Astrocyte (in vitro differentiated cells and primary cell): Measurements from ENCODE around the gene SLC25A48. TPM values are rescaled to one million over a fixed set of nuclear protein-coding genes. Genes with fewer than 3 reads are reported as not detected.

Experiments
- DNase-seq: peaks from one replicate; pipeline ENCODE4 v3.0.0-alpha.2; 2010; ENCODE audit warnings: low read depth
- FAIRE-seq: peaks from 2 replicates; lab custom pipeline; 2011; peaks lifted over from hg19 to GRCh38; lab: Jason Lieb, UNC
- H2AFZ ChIP-seq: 2 replicates; pipeline ENCODE4 v1.6.0; 2012; ENCODE audit warnings: low read depth, low read length, inconsistent platforms
- H3K27ac ChIP-seq: 2 replicates; pipeline ENCODE4 v1.5.1; 2011; ENCODE audit warnings: low read depth, low read length, inconsistent platforms
- H3K27me3 ChIP-seq: 2 replicates; pipeline ENCODE4 v1.6.0; 2011; ENCODE audit warnings: low read length, inconsistent platforms; ENCODE audit not compliant: insufficient read depth
- H3K36me3 ChIP-seq: 2 replicates; pipeline ENCODE4 v1.5.1; 2011; ENCODE audit warnings: low read length, inconsistent platforms; ENCODE audit not compliant: insufficient read depth
- H3K4me1 ChIP-seq: 2 replicates; pipeline ENCODE4 v1.5.1; 2011; ENCODE audit warnings: low read length, inconsistent platforms; ENCODE audit not compliant: insufficient read depth
- H3K4me2 ChIP-seq: 2 replicates; pipeline ENCODE4 v1.6.0; 2012; ENCODE audit warnings: low read length, inconsistent platforms
- H3K4me3 ChIP-seq: 2 replicates; pipeline ENCODE4 v1.5.1; 2011; ENCODE audit warnings: low read depth, mild to moderate bottlenecking, low read length, inconsistent platforms; ENCODE audit not compliant: insufficient read depth
- H3K79me2 ChIP-seq: 2 replicates; pipeline ENCODE4 v1.6.0; 2012; ENCODE audit warnings: mild to moderate bottlenecking, low read length, inconsistent platforms; ENCODE audit not compliant: insufficient read depth
- H3K9ac ChIP-seq: 2 replicates; pipeline ENCODE4 v1.6.0; 2012; ENCODE audit warnings: mild to moderate bottlenecking, low read length, inconsistent platforms
- H3K9me3 ChIP-seq: 2 replicates; pipeline ENCODE4 v1.5.1; 2012; ENCODE audit warnings: low read depth, mild to moderate bottlenecking, low read length, inconsistent platforms; ENCODE audit not compliant: insufficient read depth
- H4K20me1 ChIP-seq: 2 replicates; pipeline ENCODE4 v1.6.0; 2012; ENCODE audit warnings: low read length, inconsistent platforms; ENCODE audit not compliant: insufficient read depth
- H3K27ac Mint-ChIP-seq: one replicate; pipeline ENCODE4 v1.8.0; 2021; ENCODE audit warnings: mild to moderate bottlenecking, mixed read lengths; ENCODE audit not compliant: unreplicated experiment
- H3K27me3 Mint-ChIP-seq: one replicate; pipeline ENCODE4 v1.8.0; 2021; ENCODE audit warnings: low read depth, mixed read lengths; ENCODE audit not compliant: unreplicated experiment
- H3K36me3 Mint-ChIP-seq: one replicate; pipeline ENCODE4 v1.8.0; 2021; ENCODE audit warnings: low read depth, mixed read lengths; ENCODE audit not compliant: unreplicated experiment
- H3K4me1 Mint-ChIP-seq: one replicate; pipeline ENCODE4 v1.8.0; 2021; ENCODE audit warnings: low read depth, mixed read lengths; ENCODE audit not compliant: unreplicated experiment
- H3K4me3 Mint-ChIP-seq: one replicate; pipeline ENCODE4 v1.8.0; 2021; ENCODE audit warnings: mild to moderate bottlenecking, moderate library complexity, mixed read lengths; ENCODE audit not compliant: unreplicated experiment
- H3K9me3 Mint-ChIP-seq: one replicate; pipeline ENCODE4 v1.8.0; 2021; ENCODE audit warnings: mild to moderate bottlenecking, mixed read lengths; ENCODE audit not compliant: unreplicated experiment
- EZH2 ChIP-seq: IDR thresholded peaks from 2 replicates; pipeline ENCODE4 v1.6.1; 2012; ENCODE audit warnings: mild to moderate bottlenecking, low read length, inconsistent platforms; ENCODE audit not compliant: insufficient read depth
- total RNA-seq: library from RNA; stranded (reverse); gene quantifications from 2 replicates; pipeline ENCODE4 v1.2.1, GENCODE V29; 2021
- TF ChIP-seq, protein P1 (sequence below): IDR thresholded peaks from 2 replicates; pipeline ENCODE4 v1.5.1; 2011; ENCODE audit warnings: low read depth, mild to moderate bottlenecking, inconsistent platforms, low read length, moderate library complexity; ENCODE audit not compliant: insufficient read depth

Gene SLC25A48
- total RNA-seq, 1 donor from 2014 or later: not detected

DNA sequence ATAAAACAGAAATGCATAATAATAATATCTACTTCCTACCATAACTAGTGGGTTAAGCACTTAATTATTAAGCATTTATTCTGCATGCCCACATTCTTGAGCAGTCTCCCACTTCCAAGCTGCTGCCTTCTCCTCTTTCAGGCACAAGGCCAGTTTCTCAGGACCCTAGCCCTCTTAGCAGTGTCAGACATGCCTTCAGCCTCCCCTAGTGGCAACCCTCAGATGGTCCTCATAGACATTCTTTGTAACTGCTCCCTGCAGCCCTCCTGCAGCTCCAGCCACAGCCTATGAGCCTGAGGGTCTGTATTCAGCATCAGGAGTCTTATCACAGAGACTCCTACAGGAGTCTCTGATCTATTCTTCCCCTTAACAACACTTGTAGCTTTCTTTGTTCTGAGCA is 57.3 kb downstream of the SLC25A48 start:
- Histone ChIP-seq H3K9me3 (no peaks in the 10 kb centered on the region), H3K4me2 (no peak overlapping the region), H3K79me2 (no peaks in the 10 kb centered on the region), H3K27me3 (peaks cover 2% of the 10 kb centered on the region), H3K27ac (no peak overlapping the region), H3K4me1 (peaks cover 8% of the 10 kb centered on the region), H3K4me3 (no peak overlapping the region), H3K9ac (no peak overlapping the region), H2AFZ (no peak overlapping the region), H4K20me1 (no peaks in the 10 kb centered on the region), H3K36me3 (no peaks in the 10 kb centered on the region)
- H3K27me3 Mint-ChIP-seq: peaks cover 29% of the 10 kb centered on the region
- FAIRE-seq (no peak), DNase-seq (no peak)
- H3K4me1 Mint-ChIP-seq: peaks cover 21% of the 10 kb centered on the region
- H3K36me3 Mint-ChIP-seq: no peaks in the 10 kb centered on the region
- no peak overlapping the region for H3K27ac Mint-ChIP-seq
- no peak overlapping the region for H3K4me3 Mint-ChIP-seq
- TF ChIP-seq EZH2: no peak
- TF ChIP-seq, protein P1, sequence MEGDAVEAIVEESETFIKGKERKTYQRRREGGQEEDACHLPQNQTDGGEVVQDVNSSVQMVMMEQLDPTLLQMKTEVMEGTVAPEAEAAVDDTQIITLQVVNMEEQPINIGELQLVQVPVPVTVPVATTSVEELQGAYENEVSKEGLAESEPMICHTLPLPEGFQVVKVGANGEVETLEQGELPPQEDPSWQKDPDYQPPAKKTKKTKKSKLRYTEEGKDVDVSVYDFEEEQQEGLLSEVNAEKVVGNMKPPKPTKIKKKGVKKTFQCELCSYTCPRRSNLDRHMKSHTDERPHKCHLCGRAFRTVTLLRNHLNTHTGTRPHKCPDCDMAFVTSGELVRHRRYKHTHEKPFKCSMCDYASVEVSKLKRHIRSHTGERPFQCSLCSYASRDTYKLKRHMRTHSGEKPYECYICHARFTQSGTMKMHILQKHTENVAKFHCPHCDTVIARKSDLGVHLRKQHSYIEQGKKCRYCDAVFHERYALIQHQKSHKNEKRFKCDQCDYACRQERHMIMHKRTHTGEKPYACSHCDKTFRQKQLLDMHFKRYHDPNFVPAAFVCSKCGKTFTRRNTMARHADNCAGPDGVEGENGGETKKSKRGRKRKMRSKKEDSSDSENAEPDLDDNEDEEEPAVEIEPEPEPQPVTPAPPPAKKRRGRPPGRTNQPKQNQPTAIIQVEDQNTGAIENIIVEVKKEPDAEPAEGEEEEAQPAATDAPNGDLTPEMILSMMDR: peak; percentile 27
- H3K9me3 Mint-ChIP-seq: no peaks in the 10 kb centered on the region

DNA sequence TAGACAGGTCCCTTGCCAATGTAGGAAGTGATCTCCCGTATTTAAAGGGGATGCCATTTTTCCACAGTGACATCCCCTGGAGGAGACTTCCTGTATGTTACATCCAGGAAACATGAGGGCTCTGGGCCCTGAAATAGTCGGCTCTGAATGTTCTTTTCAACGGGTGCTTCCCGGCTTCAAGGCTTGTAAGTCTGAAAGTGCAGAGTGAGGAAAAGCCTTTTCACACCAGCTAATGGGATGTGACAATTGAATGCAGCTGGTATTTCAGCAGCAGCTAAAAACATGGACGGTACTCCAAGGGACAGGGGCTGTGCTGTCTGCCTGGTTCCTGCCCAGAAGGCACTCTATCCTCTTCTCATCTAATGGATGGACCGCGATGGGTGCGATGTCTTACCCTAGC is 59.8 kb downstream of the SLC25A48 start:
- Histone ChIP-seq H3K4me1 (no peaks in the 10 kb centered on the region), H3K9ac (no peak overlapping the region), H3K27ac (no peak overlapping the region), H2AFZ (no peak overlapping the region), H3K79me2 (no peaks in the 10 kb centered on the region), H3K4me3 (no peak overlapping the region), H3K36me3 (no peaks in the 10 kb centered on the region), H3K27me3 (peaks cover 8% of the 10 kb centered on the region), H3K4me2 (no peak overlapping the region), H4K20me1 (no peaks in the 10 kb centered on the region), H3K9me3 (no peaks in the 10 kb centered on the region)
- Mint-ChIP-seq H3K27me3 (peaks cover 36% of the 10 kb centered on the region), H3K9me3 (no peaks in the 10 kb centered on the region), H3K4me1 (peaks cover 14% of the 10 kb centered on the region), H3K27ac (no peak overlapping the region), H3K36me3 (no peaks in the 10 kb centered on the region), H3K4me3 (no peak overlapping the region)
- FAIRE-seq: no peak
- no peak for TF ChIP-seq EZH2
- TF ChIP-seq, protein P1: no peak
- DNase-seq: no peak

DNA sequence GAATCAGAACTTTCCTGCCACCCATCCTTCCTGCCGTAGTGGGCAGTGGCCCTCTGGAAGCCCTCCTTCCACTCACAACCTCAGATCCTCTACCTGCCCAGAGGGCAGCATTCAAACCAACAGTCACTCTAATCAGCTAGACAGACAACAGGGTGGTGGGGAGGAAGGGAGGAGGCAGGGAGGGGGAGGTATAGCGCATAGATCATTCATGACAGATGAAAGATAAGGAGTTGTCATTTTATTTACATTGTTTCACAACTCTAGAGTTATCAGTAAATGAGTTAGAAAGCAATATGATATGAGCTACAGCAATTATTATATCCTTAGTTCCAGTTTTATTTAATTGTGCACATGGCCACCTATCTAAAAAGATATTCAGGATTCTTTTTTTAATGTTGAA is 60.3 kb downstream of the SLC25A48 start:
- H3K27ac Mint-ChIP-seq: no peak overlapping the region
- Histone ChIP-seq H3K27me3 (peaks cover 8% of the 10 kb centered on the region), H3K27ac (no peak overlapping the region), H3K4me2 (no peak overlapping the region), H3K4me3 (no peak overlapping the region), H3K4me1 (no peaks in the 10 kb centered on the region), H2AFZ (no peak overlapping the region), H4K20me1 (no peaks in the 10 kb centered on the region), H3K79me2 (no peaks in the 10 kb centered on the region), H3K9ac (no peak overlapping the region), H3K36me3 (no peaks in the 10 kb centered on the region), H3K9me3 (no peaks in the 10 kb centered on the region)
- peaks cover 33% of the 10 kb centered on the region for H3K27me3 Mint-ChIP-seq
- no peaks in the 10 kb centered on the region for H3K36me3 Mint-ChIP-seq
- no peak overlapping the region for H3K4me3 Mint-ChIP-seq
- DNase-seq (no peak), FAIRE-seq (no peak)
- H3K9me3 Mint-ChIP-seq: no peaks in the 10 kb centered on the region
- TF ChIP-seq, protein P1: no peak
- no peak for TF ChIP-seq EZH2
- peaks cover 14% of the 10 kb centered on the region for H3K4me1 Mint-ChIP-seq
